Nephron progenitor cell (in vitro differentiated cells): ENCODE measurements around the gene PAX8.

Experiments
- DNase-seq: peaks from one replicate; pipeline ENCODE4 v3.0.0; 2021
- H3K27ac Mint-ChIP-seq: 2 replicates; pipeline ENCODE4 v1.8.0; 2021; ENCODE audit warnings: mild to moderate bottlenecking, moderate library complexity, mixed read lengths
- H3K27me3 Mint-ChIP-seq: 2 replicates; pipeline ENCODE4 v1.8.0; 2021; ENCODE audit warnings: mild to moderate bottlenecking, low read depth, mixed read lengths; ENCODE audit not compliant: poor library complexity
- H3K36me3 Mint-ChIP-seq: 2 replicates; pipeline ENCODE4 v1.8.0; 2021; ENCODE audit warnings: low read depth, mixed read lengths
- H3K4me1 Mint-ChIP-seq: 2 replicates; pipeline ENCODE4 v1.8.0; 2021; ENCODE audit warnings: mixed read lengths
- H3K4me3 Mint-ChIP-seq: 2 replicates; pipeline ENCODE4 v1.8.0; 2021; ENCODE audit warnings: mild to moderate bottlenecking, moderate library complexity, mixed read lengths
- H3K9me3 Mint-ChIP-seq: 2 replicates; pipeline ENCODE4 v1.8.0; 2021; ENCODE audit warnings: mild to moderate bottlenecking, moderate library complexity, mixed read lengths
- TF ChIP-seq, protein P1 (sequence below): fragments of 200-600 bp; sonication (generic); IDR thresholded peaks from 2 replicates; pipeline ENCODE4 v1.5.0; 2021; ENCODE audit warnings: antibody characterized with exemption

The PAX8 gene

DNA sequence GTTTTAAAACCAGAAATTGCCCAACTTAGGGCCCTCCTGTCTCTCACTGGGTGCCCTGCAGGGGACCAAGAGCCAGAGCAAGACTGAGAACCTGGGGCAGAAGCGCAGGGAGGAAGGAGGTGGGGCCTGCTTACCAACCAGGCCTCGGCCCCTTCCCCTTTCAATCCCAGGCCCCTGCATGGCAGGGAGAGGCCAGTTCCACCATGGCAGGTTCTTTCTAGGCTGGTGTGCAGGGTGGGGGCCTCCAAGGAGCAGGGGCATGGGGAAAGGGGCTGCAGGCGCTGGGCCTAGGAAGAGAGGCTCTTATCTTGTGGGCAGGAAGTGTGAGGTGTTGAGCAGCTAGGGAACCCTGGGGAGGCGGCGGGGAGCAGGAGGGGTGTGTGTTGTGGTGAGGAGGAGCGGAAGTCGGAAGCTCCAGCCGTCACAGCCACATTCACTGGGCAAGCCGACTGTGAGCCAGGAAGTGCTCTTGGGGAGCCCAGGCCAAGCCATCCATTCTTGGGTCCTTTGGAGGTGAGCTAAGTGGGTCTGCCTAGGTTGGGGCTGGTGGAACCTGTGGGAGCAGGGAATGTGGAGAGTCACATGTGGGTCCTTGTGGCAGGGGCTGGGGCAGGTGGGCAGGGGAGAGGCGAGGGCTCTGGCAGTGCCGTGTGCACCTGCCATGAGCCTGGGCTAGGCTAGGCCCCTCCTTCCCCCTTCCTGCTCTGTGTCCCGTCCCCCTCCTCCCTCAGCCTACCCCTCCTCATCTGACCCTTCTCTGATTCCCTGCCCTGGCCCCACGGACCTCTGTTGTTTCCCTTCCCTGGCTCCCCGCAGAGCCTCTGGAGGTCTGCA is 105.0 kb downstream of the PAX8 start, which contains the start of gene PSD4:
TSS of gene PSD4 (plus strand) at position 430 of the 834 bp plus-strand sequence. CDS start 8,486 bp downstream, outside the sequence.
- Mint-ChIP-seq H3K27ac (no peak within 1 kb of the TSS), H3K36me3 (no peaks in the 10 kb centered on the region), H3K4me1 (peaks cover 20% of the 10 kb centered on the region), H3K4me3 (no peak within 1 kb of the TSS), H3K9me3 (no peaks in the 10 kb centered on the region), H3K27me3 (peaks cover 5% of the 10 kb centered on the region)
- TF ChIP-seq, protein P1, sequence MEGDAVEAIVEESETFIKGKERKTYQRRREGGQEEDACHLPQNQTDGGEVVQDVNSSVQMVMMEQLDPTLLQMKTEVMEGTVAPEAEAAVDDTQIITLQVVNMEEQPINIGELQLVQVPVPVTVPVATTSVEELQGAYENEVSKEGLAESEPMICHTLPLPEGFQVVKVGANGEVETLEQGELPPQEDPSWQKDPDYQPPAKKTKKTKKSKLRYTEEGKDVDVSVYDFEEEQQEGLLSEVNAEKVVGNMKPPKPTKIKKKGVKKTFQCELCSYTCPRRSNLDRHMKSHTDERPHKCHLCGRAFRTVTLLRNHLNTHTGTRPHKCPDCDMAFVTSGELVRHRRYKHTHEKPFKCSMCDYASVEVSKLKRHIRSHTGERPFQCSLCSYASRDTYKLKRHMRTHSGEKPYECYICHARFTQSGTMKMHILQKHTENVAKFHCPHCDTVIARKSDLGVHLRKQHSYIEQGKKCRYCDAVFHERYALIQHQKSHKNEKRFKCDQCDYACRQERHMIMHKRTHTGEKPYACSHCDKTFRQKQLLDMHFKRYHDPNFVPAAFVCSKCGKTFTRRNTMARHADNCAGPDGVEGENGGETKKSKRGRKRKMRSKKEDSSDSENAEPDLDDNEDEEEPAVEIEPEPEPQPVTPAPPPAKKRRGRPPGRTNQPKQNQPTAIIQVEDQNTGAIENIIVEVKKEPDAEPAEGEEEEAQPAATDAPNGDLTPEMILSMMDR: no peak
- DNase-seq: no peak

DNA sequence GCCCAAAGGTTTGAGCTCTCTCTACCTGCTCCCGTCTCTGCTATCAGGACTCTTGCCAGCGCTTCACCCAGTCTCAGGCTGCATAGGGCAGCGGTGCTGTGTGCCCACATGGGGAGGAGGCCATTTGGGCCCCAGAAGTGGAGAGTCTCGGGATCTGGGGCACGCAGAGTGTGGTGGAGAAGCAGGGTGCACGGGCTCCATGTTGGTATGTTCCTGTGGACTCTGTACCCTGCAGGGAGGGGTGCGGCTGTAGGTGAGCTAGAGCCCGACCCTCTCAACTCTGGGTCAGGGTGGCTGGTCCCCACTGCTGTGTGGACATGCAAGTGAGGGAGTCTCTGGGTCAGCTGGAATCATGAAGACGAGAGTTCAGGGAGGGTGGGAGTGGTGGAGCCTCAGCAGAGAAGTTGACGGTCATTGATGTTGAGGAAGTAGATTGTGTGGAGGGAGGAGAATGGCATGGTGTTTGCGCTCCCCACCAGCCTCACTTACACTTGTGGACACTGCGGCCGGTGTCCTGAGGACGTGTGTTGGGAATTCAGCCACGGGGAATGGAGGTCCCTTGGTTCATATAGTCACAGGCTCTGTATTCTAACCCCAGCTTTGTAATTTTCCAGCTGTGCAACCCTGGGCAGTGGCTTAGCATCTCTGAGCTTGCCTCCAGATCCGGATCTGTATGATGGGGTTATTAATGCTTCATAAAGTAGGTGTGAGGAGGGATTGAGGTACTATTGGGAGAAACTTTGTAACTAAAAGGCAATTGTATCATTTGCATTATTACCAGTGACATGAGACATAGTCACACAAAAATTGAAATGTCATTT is 105.8 kb downstream of the PAX8 start:
- no peaks in the 10 kb centered on the region for H3K9me3 Mint-ChIP-seq
- peaks cover 20% of the 10 kb centered on the region for H3K4me1 Mint-ChIP-seq
- no peak overlapping the region for H3K27ac Mint-ChIP-seq

DNA sequence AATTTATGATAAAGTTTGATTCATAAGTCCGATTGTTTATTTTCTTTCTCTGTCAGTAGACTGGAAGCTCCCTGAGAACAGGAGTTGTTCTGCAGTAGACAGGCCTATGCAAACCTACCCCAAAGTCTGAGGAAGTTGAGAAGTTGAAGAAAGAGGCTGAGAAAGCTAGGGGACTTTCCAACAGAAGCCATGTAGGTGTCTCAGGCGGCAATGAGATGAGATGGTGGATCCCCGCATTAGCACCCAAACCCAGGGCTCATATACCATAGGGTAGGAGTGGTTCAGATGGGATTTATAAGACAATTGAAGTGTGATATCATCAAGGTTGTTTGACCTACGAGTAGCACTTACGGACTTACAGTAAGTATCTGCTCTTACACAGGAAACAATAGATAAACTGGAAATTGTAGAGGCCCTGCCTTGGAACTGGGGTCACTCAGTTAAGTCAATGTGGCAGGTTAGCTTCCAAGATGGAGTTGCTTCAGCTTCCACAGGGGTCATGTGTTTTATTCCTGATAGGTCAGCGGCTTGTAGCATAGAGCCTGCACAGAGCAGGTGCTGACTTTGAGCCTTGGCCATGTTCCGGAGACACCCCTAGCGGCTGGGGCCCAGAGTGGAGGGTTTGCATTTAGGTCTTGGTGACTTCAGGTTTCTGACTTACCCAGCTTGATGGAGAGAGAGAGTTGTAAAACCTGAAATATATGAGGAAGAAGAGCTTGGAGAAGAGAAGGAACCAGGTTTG is 107.2 kb downstream of the PAX8 start:
- no peak for DNase-seq
- Mint-ChIP-seq H3K4me1 (peaks cover 26% of the 10 kb centered on the region), H3K27ac (no peak overlapping the region)

More for the DNA sequence above, 105.8 kb downstream of the PAX8 start:
- DNase-seq: no peak
- Mint-ChIP-seq H3K36me3 (no peaks in the 10 kb centered on the region), H3K4me3 (no peak overlapping the region), H3K27me3 (peaks cover 9% of the 10 kb centered on the region)
- TF ChIP-seq, protein P1: no peak

DNA sequence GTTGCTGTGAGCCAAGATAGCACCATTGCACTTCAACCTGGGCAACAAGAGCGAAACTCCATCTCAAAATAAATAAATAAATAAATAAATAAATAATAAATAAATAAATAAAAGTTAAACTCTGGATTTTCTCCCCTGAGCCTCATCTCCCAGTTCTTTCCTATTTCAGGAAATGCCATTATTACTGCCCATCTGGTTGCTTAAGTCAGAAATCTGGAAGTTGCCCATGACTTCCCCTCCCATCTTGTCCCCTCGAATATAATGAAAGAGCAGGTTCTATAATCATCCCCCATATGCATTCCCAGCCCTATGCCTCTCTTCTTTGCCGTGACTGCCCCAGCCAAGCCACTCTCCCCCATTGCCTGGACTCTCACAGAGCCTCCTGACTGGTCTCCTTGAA is 109.1 kb downstream of the PAX8 start:
- no peak for DNase-seq
- TF ChIP-seq, protein P1: no peak
- Mint-ChIP-seq H3K27me3 (peaks cover 11% of the 10 kb centered on the region), H3K4me1 (peaks cover 28% of the 10 kb centered on the region), H3K4me3 (no peak overlapping the region), H3K27ac (no peak overlapping the region), H3K36me3 (no peaks in the 10 kb centered on the region), H3K9me3 (no peaks in the 10 kb centered on the region)

More for the DNA sequence above, 107.2 kb downstream of the PAX8 start:
- no peak overlapping the region for H3K4me3 Mint-ChIP-seq
- TF ChIP-seq, protein P1: no peak
- no peaks in the 10 kb centered on the region for H3K9me3 Mint-ChIP-seq
- H3K36me3 Mint-ChIP-seq: no peaks in the 10 kb centered on the region
- peaks cover 11% of the 10 kb centered on the region for H3K27me3 Mint-ChIP-seq

DNA sequence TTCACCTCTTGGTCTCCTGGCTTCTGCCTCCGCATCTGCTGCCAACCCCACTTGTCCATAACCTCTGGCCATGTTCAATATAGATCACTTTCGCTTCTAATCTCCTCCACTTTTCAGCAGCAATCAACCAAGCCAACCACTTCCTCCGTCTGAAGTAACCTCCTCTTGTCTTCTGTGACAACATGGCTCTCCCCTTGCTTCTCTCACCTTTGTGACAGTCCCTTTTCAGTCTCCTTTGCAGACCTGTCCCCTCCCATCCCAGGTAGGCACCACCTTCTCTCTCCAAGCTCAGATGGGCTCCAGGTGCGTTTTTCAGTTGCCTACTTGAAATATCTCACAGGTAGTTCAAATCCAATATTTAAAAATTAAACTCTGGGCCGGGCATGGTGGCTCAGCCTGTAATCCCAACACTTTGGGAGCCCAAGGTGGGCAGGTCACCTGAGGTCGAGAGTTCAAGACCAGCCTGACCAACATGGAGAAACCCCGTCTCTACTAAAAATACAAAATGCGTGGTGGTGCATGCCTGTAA is 109.7 kb downstream of the PAX8 start:
- TF ChIP-seq, protein P1: no peak
- Mint-ChIP-seq H3K27ac (no peak overlapping the region), H3K36me3 (no peaks in the 10 kb centered on the region), H3K27me3 (peaks cover 11% of the 10 kb centered on the region), H3K9me3 (no peaks in the 10 kb centered on the region), H3K4me3 (no peak overlapping the region), H3K4me1 (peaks cover 28% of the 10 kb centered on the region)
- no peak for DNase-seq
